HCT116 (cell line): Measurements from ENCODE around the gene ZCCHC17. TPM values are rescaled to one million over a fixed set of nuclear protein-coding genes. Genes with fewer than 3 reads are reported as not detected.

ENCODE experiments used
- ATAC-seq: fragments of 200-7000 bp; cut with Tn5 transposase; 2 replicates; pipeline ENCODE4 v1.9.1; 2020; ENCODE audit warnings: mild to moderate bottlenecking, moderate library complexity
- BruUV-seq: library from RNA; stranded (reverse); fragments of 400-500 nt; replicated peaks from 2 replicates; lab custom pipeline; 2021; lab: Mats Ljungman, UMichigan
- CTCF ChIA-PET: fragments of 300-600 bp; sonication (Branson Sonifier 250); formaldehyde crosslinking; loops from one replicate; lab custom pipeline; 2021; ENCODE audit warnings: antibody characterized with exemption; lab: Charles Lee
- POLR2A ChIA-PET: fragments of 300-600, 350-600 bp; sonication (Branson Sonifier 250); formaldehyde crosslinking; loops from one replicate; lab custom pipeline; 2021; ENCODE audit warnings: antibody characterized with exemption; lab: Charles Lee
- RAD21 ChIA-PET, 2 experiments: fragments of 300-600 bp; sonication (Branson Sonifier 250); formaldehyde crosslinking; loops; one replicate each; lab custom pipeline; 2023; ENCODE audit warnings: low total read pairs in 2 of 2; ENCODE audit not compliant: uncharacterized antibody in 2 of 2, unreplicated experiment in 2 of 2, low non-redundant PET in 1 of 2; lab: Charles Lee
- DNase-seq: peaks from one replicate; pipeline ENCODE4 v3.0.0-alpha.2; 2010; ENCODE audit warnings: low read depth, low spot score
- H2AFZ ChIP-seq: fragments of 200-600 bp; shearing (Covaris generic), sonication (generic); 2 replicates; pipeline ENCODE4 v1.6.1; 2017; ENCODE audit warnings: low read depth, mixed run types, mixed read lengths, antibody characterized with exemption, low read length; ENCODE audit not compliant: poor library complexity, severe bottlenecking
- H3K27ac ChIP-seq: 2 replicates; pipeline ENCODE4 v1.5.1; 2012; ENCODE audit warnings: low read depth, low read length
- H3K27me3 ChIP-seq: fragments of 200-600 bp; sonication (generic); 2 replicates; pipeline ENCODE4 v1.6.1; 2016; ENCODE audit warnings: mixed run types, low read length, mixed read lengths; ENCODE audit not compliant: insufficient read depth
- H3K36me3 ChIP-seq, 2 experiments: fragments of 200-500 bp in 1 of 2; fragments of 200-600 bp in 1 of 2; sonication (Bioruptor generic) in 1 of 2; sonication (generic) in 1 of 2; 2 replicates each; pipeline versions ENCODE4 v1.5.1 to v1.6.1; 2014 to 2016; ENCODE audit warnings: low read length in 2 of 2, inconsistent platforms in 1 of 2, mixed read lengths in 1 of 2, mixed run types in 1 of 2; ENCODE audit not compliant: insufficient read depth in 2 of 2, control insufficient read depth in 1 of 2
- H3K4me1 ChIP-seq, 2 experiments: fragments of 200-600 bp in 1 of 2; sonication (generic) in 1 of 2; 2 replicates each; pipeline versions ENCODE4 v1.5.1 to v1.6.1; 2012 to 2017; ENCODE audit warnings: low read length in 2 of 2, inconsistent platforms in 1 of 2, mild to moderate bottlenecking in 1 of 2, mixed read lengths in 1 of 2, mixed run types in 1 of 2, moderate library complexity in 1 of 2; ENCODE audit not compliant: insufficient read depth in 2 of 2, control insufficient read depth in 1 of 2
- H3K4me2 ChIP-seq: fragments of 200-600 bp; sonication (generic); 2 replicates; pipeline ENCODE4 v1.6.1; 2017; ENCODE audit warnings: mixed run types, low read length, mixed read lengths
- H3K4me3 ChIP-seq, 2 experiments: fragments of 200-600 bp in 1 of 2; sonication (generic) in 1 of 2; replicated peaks in 1 of 2; 2 replicates each; pipeline ENCODE4 v1.5.1; 2011 to 2016; ENCODE audit warnings: low read length in 2 of 2, control low read depth in 1 of 2, low read depth in 1 of 2, mild to moderate bottlenecking in 1 of 2, mixed read lengths in 1 of 2, mixed run types in 1 of 2
- H3K79me2 ChIP-seq: fragments of 200-600 bp; sonication (generic); 2 replicates; pipeline ENCODE4 v1.6.1; 2017; ENCODE audit warnings: mild to moderate bottlenecking, mixed run types, low read length, moderate library complexity, mixed read lengths; ENCODE audit not compliant: insufficient read depth
- H3K9ac ChIP-seq: fragments of 200-600 bp; sonication (generic); 2 replicates; pipeline ENCODE4 v1.6.1; 2016; ENCODE audit warnings: low read length, mixed read lengths
- H3K9me2 ChIP-seq: fragments of 200-600 bp; sonication (generic), shearing (Covaris generic); 2 replicates; pipeline ENCODE4 v1.6.1; 2017; ENCODE audit warnings: mixed run types, mild to moderate bottlenecking, moderate library complexity; ENCODE audit not compliant: insufficient read depth
- H3K9me3 ChIP-seq, 2 experiments: fragments of 200-500 bp in 1 of 2; fragments of 200-600 bp in 1 of 2; sonication (Bioruptor generic) in 1 of 2; sonication (generic) in 1 of 2; 2 replicates each; pipeline ENCODE4 v1.6.1; 2014 to 2017; ENCODE audit warnings: low read length in 2 of 2, mixed read lengths in 2 of 2, inconsistent platforms in 1 of 2, low read depth in 1 of 2, mild to moderate bottlenecking in 1 of 2, mixed run types in 1 of 2, moderate library complexity in 1 of 2; ENCODE audit not compliant: control insufficient read depth in 1 of 2, insufficient read depth in 1 of 2
- H4K20me1 ChIP-seq: fragments of 200-600 bp; sonication (generic), shearing (Covaris generic); 2 replicates; pipeline ENCODE4 v1.6.1; 2017; ENCODE audit warnings: mixed run types, mild to moderate bottlenecking, moderate library complexity; ENCODE audit not compliant: insufficient read depth
- CEBPB ChIP-seq: IDR thresholded peaks from 2 replicates; pipeline ENCODE4 v1.6.1; 2012; ENCODE audit warnings: low read depth
- FOSL1 ChIP-seq: IDR thresholded peaks from 2 replicates; pipeline ENCODE4 v1.6.1; 2012; ENCODE audit warnings: low read depth
- POLR2AphosphoS5 ChIP-seq: IDR thresholded peaks from 2 replicates; pipeline ENCODE4 v1.6.1; 2011; ENCODE audit warnings: mild to moderate bottlenecking, low read depth, low read length, moderate library complexity
- TCF7L2 ChIP-seq: IDR thresholded peaks from 2 replicates; pipeline ENCODE4 v1.7.0; 2011; ENCODE audit warnings: borderline replicate concordance, inconsistent platforms; ENCODE audit not compliant: insufficient read depth, insufficient read length; ENCODE audit errors: extremely low read depth
- intact Hi-C: fragments of 100-400 bp; cut with micrococcal nuclease; formaldehyde crosslinking; loops from 2 replicates; pipeline ENCODE4 v1.10.0; 2022
- total RNA-seq: library from RNA; stranded (reverse); gene quantifications from one replicate; pipeline ENCODE4 v1.2.1, GENCODE V29; 2021; ENCODE audit not compliant: unreplicated experiment
- TF ChIP-seq, protein P1 (sequence below): IDR thresholded peaks from 2 replicates; pipeline ENCODE4 v1.6.1; 2012

ZCCHC17 gene
- total RNA-seq, 1 experiment from 2014 or later, result 27.8 TPM

DNA sequence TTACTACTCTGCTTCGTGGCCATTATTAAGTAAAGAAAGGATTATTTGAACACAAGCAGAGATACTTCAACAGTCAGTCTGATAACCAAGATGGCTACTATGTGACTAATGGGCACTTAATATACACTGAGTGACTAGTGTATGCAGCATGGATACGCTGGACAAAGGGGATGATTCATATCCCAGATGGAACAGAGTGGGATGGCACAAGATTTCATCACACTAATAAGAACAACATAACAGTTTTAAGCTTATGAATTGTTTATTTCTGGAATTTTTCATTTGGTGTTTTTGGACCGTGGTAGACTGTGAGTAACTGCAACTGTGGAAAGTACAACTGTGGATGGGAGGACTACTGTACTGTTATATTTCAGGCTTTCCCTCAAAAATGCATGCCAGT, 9.4 kb downstream of the ZCCHC17 start:
- DNase-seq, result peak; percentile 16
- no peaks in the 10 kb centered on the region for H3K27me3 ChIP-seq

DNA sequence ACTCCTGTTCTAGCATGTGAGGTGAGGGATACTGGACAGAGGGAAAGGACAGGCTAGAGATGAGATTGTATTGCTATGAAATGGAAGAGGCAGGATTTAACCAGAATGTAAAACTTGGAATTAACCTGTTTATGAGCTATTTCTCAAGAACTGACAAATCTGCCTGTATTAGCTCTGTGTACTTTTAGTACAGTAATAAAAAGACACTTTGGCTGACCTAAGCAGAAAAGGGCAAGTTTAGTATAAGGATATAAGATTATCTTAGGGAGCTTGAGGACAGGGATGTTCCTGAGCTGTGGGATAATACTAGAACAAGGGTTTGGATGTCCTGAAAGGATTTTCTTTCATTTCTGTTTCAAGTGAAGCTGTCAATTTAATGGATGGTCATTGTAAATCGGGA, 11.2 kb downstream of the ZCCHC17 start:
- H3K4me2 ChIP-seq, result no peak overlapping the region
- TF ChIP-seq TCF7L2, result no peak
- TF ChIP-seq, protein P1, sequence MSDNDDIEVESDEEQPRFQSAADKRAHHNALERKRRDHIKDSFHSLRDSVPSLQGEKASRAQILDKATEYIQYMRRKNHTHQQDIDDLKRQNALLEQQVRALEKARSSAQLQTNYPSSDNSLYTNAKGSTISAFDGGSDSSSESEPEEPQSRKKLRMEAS, result no peak
- TF ChIP-seq, all 23 proteins: peak for 0
- ATAC-seq, result no peak
- Histone ChIP-seq H3K36me3 (peaks cover 15 to 24% of the 10 kb centered on the region in 2 experiments; a peak in 2 of 4 replicates), H2AFZ (no peak overlapping the region), H4K20me1 (no peaks in the 10 kb centered on the region), H3K9ac (no peak overlapping the region), H3K79me2 (peaks cover 10% of the 10 kb centered on the region), H3K4me1 (peaks cover 0 to 3% of the 10 kb centered on the region in 2 experiments; a peak in 1 of 4 replicates), H3K27me3 (no peaks in the 10 kb centered on the region), H3K9me3 (no peaks in the 10 kb centered on the region), H3K27ac (no peak overlapping the region), H3K9me2 (no peaks in the 10 kb centered on the region), H3K4me3 (no peak overlapping the region)
- ChIA-PET CTCF (no interaction called here), RAD21 (no interaction called here), POLR2A (interaction anchor here (2.9 kb wide), 1 partner anchor 11 kb away, joined by 18 read pairs; the partner anchor contains the start of genes SNRNP40 and ZCCHC17)
- intact Hi-C loops, result no loop called here
- no peak for DNase-seq
- no TSS peak for BruUV-seq

More for the DNA sequence above, 9.4 kb downstream of the ZCCHC17 start:
- intact Hi-C loops, result no loop called here
- ChIA-PET POLR2A (interaction anchor here (2.9 kb wide), 1 partner anchor 10 kb away, joined by 18 read pairs; the partner anchor contains the start of genes SNRNP40 and ZCCHC17), RAD21 (no interaction called here), CTCF (no interaction called here)
- H2AFZ ChIP-seq, result no peak overlapping the region
- peaks cover 10 to 16% of the 10 kb centered on the region in 2 experiments; a peak in 2 of 4 replicates for H3K36me3 ChIP-seq
- no peaks in the 10 kb centered on the region for H4K20me1 ChIP-seq
- TF ChIP-seq, protein P1, result no peak
- TF ChIP-seq FOSL1 (peak; percentile 31; the same call in 1 of the 2 replicates), CEBPB (peak; percentile 48; the same call in 1 of the 2 replicates), POLR2AphosphoS5 (no peak)
- no peak overlapping the region for H3K27ac ChIP-seq
- peaks cover 22% of the 10 kb centered on the region for H3K79me2 ChIP-seq
- H3K4me2 ChIP-seq, result no peak overlapping the region
- no peak for ATAC-seq
- BruUV-seq, result no TSS peak
- no peaks in the 10 kb centered on the region for H3K9me3 ChIP-seq
- no peak overlapping the region for H3K9ac ChIP-seq
- no peaks in the 10 kb centered on the region for H3K9me2 ChIP-seq
- peaks cover 0 to 3% of the 10 kb centered on the region in 2 experiments; a peak in 1 of 4 replicates for H3K4me1 ChIP-seq
- no peak overlapping the region for H3K4me3 ChIP-seq
